ENCODE measurements around the gene RADIL. TPM values are rescaled to one million over a fixed set of nuclear protein-coding genes. Genes with fewer than 3 reads are reported as not detected.
"Not testable (repeated sequence)": the region's sequence is repeated elsewhere in the genome, so short reads cannot be mapped to it uniquely, and the experiment has no call there.

The RADIL gene
- total RNA-seq, 2 experiments from 2014 or later, result 0.50 to 0.82 TPM

DNA sequence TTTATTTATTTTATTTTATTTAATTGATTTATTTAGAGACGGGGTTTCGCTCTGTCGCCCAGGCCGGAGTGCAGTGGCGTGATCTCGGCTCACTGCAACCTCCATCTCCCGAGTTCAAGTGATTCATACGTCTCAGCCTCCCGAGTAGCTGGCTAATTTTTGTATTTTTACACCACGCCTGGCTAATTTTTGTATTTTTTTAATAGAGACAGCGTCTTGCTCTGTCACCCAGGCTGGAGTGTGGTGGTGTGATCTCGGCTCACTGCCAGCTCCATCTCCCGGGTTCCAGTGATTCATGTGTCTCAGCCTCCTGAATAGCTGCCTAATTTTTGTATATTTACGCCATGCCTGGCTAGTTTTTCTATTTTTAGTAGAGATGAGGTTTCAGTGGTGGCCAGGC is 73.8 kb downstream of the RADIL start:
- Mint-ChIP-seq H3K27me3 (ENCODE audit: low read depth) (peaks cover 35% of the 10 kb centered on the region), H3K4me3 (no peak overlapping the region), H3K9me3 (ENCODE audit: insufficient read depth) (no peaks in the 10 kb centered on the region), H3K36me3 (ENCODE audit: low read depth) (peaks cover 2% of the 10 kb centered on the region), H3K4me1 (ENCODE audit: low read depth) (peaks cover 7% of the 10 kb centered on the region), H3K27ac (no peak overlapping the region)
- ChIA-PET CTCF (interaction anchor here (0.9 to 1.0 kb wide), 3 partner anchors 13 to 164 kb away, joined by 3 read pairs; partner anchors contain the start of gene RADIL), POLR2A (interaction anchor here (1.0 kb wide), 1 partner anchor 12 kb away, joined by 3 read pairs; no protein-coding TSS in a partner anchor)
- ATAC-seq (no peak), DNase-seq (no peak)

DNA sequence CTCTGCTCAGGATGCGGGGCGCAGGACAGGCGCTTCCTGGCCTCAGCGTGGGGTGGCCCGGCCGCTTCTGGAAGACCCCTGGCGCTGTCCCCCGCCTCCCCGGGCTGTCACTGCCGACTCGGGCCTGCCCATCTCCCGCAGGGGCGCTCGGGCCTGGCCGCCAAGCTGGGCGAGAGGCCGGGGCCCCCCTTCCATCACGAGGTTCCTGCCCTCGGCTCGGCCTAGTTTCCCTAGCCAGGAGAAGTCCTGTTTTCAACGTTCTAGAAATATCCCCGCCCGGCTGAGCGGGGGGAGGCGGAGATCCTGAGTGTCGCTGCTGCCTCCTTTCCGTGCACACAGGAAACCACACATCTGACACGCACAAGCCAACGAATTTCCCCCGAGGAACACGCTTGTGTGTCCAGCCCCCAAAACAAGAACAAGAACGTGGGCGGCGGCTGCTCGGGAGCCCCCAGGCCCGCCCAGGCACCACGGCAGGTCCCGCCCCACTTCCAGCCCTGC is 74.4 kb downstream of the RADIL start:
- CTCF ChIA-PET, result interaction anchor here (0.9 to 1.0 kb wide), 3 partner anchors 12 to 165 kb away, joined by 3 read pairs; partner anchors contain the start of gene RADIL
- H3K4me1 Mint-ChIP-seq (ENCODE audit: low read depth), result peaks cover 7% of the 10 kb centered on the region
- peak; percentile 75 for ATAC-seq
- POLR2A ChIA-PET, result interaction anchor here (1.0 kb wide), 1 partner anchor 11 kb away, joined by 3 read pairs; no protein-coding TSS in a partner anchor
- DNase-seq, result peak; percentile 40
- peaks cover 2% of the 10 kb centered on the region for H3K36me3 Mint-ChIP-seq (ENCODE audit: low read depth)
- peaks cover 33% of the 10 kb centered on the region for H3K27me3 Mint-ChIP-seq (ENCODE audit: low read depth)
- H3K27ac Mint-ChIP-seq, result no peak overlapping the region
- H3K9me3 Mint-ChIP-seq (ENCODE audit: insufficient read depth), result no peaks in the 10 kb centered on the region
- peak overlapping the region; percentile 34 for H3K4me3 Mint-ChIP-seq

DNA sequence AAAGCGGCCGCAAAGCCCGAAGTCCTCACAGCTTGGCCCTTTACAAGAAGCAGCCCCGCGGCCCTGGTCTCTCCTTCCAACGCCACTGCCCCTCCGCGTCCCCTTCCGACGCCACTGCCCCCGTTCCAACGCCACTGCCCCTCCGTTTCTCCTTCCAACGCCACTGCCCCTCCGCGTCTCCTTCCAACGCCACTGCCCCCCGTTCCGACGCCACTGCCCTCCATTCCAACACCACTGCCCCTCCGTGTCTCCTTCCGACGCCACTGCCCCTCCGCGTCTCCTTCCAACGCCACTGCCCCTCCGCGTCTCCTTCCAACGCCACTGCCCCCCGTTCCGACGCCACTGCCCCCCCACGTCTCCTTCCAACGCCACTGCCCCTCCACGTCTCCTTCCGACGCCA is 75.0 kb downstream of the RADIL start:
- H3K27me3 Mint-ChIP-seq (ENCODE audit: low read depth), result peaks cover 30% of the 10 kb centered on the region
- H3K36me3 Mint-ChIP-seq (ENCODE audit: low read depth), result peaks cover 2% of the 10 kb centered on the region
- peaks cover 7% of the 10 kb centered on the region for H3K4me1 Mint-ChIP-seq (ENCODE audit: low read depth)
- ATAC-seq (no peak), DNase-seq (no peak)
- ChIA-PET CTCF (interaction anchor here (1.0 kb wide), 1 partner anchor 10 kb away, joined by 4 read pairs; no protein-coding TSS in a partner anchor), POLR2A (no interaction called here)
- H3K9me3 Mint-ChIP-seq (ENCODE audit: insufficient read depth), result no peaks in the 10 kb centered on the region
- no peak overlapping the region for H3K27ac Mint-ChIP-seq
- H3K4me3 Mint-ChIP-seq, result no peak overlapping the region

DNA sequence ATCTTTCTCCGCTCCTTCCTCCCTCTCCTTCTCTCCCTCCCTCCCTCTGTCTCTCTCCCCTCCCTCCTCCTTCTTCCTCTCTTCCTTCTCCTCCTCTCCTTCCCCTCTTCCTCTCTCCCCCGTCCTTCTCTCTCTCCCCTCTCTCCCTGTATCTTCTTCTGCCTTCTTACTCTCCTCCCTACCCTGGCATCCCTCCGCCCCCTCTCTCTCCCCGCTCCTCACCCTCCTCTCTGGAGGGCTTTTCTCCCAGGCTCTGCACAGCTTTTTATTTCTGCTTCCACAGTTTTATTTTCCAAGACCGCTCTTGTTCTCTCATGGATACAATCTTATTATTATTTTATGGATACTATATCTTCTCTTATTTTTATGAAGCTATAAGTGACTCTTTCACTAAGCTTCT is 75.5 kb downstream of the RADIL start:
- no peak overlapping the region for H3K27ac Mint-ChIP-seq
- H3K36me3 Mint-ChIP-seq (ENCODE audit: low read depth), result peaks cover 2% of the 10 kb centered on the region
- H3K9me3 Mint-ChIP-seq (ENCODE audit: insufficient read depth), result no peaks in the 10 kb centered on the region
- DNase-seq, result no peak
- ATAC-seq, result no peak
- H3K4me1 Mint-ChIP-seq (ENCODE audit: low read depth), result peaks cover 7% of the 10 kb centered on the region
- peaks cover 29% of the 10 kb centered on the region for H3K27me3 Mint-ChIP-seq (ENCODE audit: low read depth)
- no peak overlapping the region for H3K4me3 Mint-ChIP-seq
- CTCF ChIA-PET, result interaction anchor here (1.0 kb wide), 1 partner anchor 10 kb away, joined by 4 read pairs; no protein-coding TSS in a partner anchor
- POLR2A ChIA-PET, result no interaction called here

DNA sequence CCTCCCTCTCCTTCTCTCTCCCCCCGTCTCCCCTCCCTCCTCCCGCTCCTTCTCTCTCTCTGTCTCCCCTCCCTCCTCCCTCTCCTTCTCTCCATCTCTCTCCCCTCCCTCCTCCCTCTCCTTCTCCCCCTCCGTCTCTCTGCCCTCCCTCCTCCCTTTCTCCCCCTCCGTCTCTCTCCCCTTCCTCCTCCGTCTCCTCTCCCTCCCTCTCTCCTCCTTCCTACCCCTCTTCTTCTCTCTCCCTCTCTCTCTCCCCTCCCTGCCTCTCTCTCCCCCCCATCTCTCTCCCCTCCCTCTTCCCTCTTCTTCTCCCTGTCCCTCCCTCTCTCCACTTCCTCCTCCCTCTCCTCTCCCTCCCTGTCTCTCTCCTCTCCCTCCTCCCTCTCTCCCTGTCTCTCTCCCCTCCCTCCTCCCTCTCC is 75.9 kb downstream of the RADIL start:
- ChIA-PET CTCF (interaction anchor here (1.0 kb wide), 1 partner anchor 9 kb away, joined by 4 read pairs; no protein-coding TSS in a partner anchor), POLR2A (no interaction called here)
- no peak overlapping the region for H3K27ac Mint-ChIP-seq
- H3K27me3 Mint-ChIP-seq (ENCODE audit: low read depth), result peaks cover 25% of the 10 kb centered on the region
- peaks cover under 1% of the 10 kb centered on the region for H3K36me3 Mint-ChIP-seq (ENCODE audit: low read depth)
- peaks cover 7% of the 10 kb centered on the region for H3K4me1 Mint-ChIP-seq (ENCODE audit: low read depth)
- DNase-seq, result no peak
- no peak overlapping the region for H3K4me3 Mint-ChIP-seq
- no peaks in the 10 kb centered on the region for H3K9me3 Mint-ChIP-seq (ENCODE audit: insufficient read depth)
- ATAC-seq, result no peak

DNA sequence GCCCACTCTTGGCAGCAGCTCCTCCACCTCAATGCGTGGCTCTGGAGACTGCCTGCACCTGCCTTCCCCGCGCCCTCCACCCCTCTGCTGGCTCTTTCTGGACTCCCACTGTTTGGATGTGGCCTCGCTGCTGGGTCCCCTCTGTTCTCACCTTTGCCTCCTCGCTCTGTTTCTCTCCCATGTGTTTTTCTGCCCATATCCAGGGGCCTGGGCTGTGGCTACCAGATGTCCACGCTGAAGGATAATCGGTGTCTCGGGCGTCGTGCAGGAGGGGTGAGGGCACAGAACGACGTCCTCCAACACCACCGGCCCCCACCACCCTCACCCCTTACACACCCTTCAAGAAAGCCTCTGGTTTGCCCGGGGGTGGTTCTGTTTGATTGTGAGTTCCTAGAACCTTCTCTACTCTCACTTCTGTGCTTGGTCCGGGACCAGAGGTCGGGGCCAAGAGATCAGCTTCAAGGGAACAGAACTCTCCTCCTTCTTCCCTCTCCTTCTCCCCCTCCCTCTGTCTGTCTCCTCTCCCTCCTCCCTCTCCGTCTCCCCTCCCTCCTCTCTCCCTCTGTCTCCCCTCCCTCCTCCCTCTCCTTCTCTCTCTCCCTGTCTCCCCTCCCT is 76.4 kb downstream of the RADIL start:
- Mint-ChIP-seq H3K9me3 (ENCODE audit: insufficient read depth) (no peaks in the 10 kb centered on the region), H3K4me3 (no peak overlapping the region), H3K36me3 (ENCODE audit: low read depth) (no peaks in the 10 kb centered on the region), H3K27me3 (ENCODE audit: low read depth) (peaks cover 23% of the 10 kb centered on the region), H3K27ac (no peak overlapping the region), H3K4me1 (ENCODE audit: low read depth) (peaks cover 7% of the 10 kb centered on the region)
- DNase-seq, result no peak
- CTCF ChIA-PET, result interaction anchor here (0.6 kb wide), 1 partner anchor 9 kb away, joined by 3 read pairs; no protein-coding TSS in a partner anchor
- POLR2A ChIA-PET, result no interaction called here
- no peak for ATAC-seq

DNA sequence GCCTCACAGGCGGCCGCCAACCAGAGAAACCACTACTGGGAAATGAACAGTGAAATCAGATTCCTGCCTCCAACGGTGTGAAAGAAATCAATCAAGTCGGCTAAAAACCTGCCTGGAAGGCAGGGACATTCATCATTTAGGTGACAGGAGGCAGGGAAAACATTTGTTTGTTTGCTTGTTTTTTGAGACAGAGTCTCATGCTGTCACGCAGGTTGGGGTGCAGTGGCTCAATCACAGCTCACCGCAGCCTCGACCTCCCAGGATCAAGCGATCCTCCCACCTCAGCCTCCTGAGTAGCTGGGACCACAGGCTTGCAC is 77.6 kb downstream of the RADIL start:
- ATAC-seq (no peak), DNase-seq (no peak)
- ChIA-PET CTCF (no interaction called here), POLR2A (interaction anchor here (0.5 kb wide), 1 partner anchor 50 kb away, joined by 3 read pairs; no protein-coding TSS in a partner anchor)
- Mint-ChIP-seq H3K4me3 (no peak overlapping the region), H3K9me3 (ENCODE audit: insufficient read depth) (no peaks in the 10 kb centered on the region), H3K27ac (no peak overlapping the region), H3K4me1 (ENCODE audit: low read depth) (peaks cover 7% of the 10 kb centered on the region), H3K27me3 (ENCODE audit: low read depth) (peaks cover 23% of the 10 kb centered on the region), H3K36me3 (ENCODE audit: low read depth) (no peaks in the 10 kb centered on the region)

DNA sequence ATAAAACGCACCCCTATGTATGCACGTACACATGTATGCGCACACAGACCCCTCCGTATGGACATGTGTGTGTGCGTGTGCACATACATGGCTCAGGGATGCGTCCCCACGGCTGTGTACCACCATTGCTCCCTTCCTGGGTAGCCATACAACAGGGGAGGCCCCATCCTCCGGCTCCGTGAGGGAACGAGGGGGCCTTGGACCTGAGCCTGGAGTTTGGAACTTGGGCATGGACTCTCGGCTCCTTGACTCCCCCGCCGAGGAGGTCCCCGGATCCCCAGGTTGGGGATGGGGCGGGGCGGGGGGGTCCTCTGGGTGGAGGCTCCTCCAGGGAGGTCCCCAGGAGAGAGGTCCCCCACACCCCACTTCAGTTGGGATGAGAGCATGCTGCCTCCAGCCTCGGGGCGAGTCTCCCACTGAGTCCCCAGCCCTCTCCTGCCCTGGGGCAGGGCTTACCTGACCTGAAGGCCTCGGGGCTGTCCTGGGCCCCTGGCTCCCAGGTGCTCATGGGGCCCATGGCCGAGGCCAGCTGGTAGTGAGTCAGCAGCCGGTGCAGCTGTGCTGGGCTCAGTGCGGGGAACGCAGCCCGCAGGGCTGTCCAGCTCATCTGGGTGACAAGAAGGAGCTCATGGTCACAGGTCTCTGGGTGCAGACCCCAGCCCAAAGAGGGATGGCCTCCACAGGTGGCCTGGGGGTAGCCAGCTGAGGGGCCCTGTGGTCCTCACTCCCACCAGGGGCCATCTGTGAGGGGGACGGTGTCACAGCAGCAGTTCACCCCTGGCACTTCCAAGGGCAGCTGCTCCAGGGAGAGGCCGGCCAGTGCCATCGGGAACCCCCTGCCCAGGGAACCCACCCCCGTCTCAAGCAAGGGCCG is 78.2 kb downstream of the RADIL start:
- Mint-ChIP-seq H3K36me3 (ENCODE audit: low read depth) (no peaks in the 10 kb centered on the region), H3K4me1 (ENCODE audit: low read depth) (peaks cover 4% of the 10 kb centered on the region), H3K4me3 (no peak overlapping the region), H3K27me3 (ENCODE audit: low read depth) (peaks cover 21% of the 10 kb centered on the region), H3K27ac (no peak overlapping the region), H3K9me3 (ENCODE audit: insufficient read depth) (no peaks in the 10 kb centered on the region)
- DNase-seq (no peak), ATAC-seq (no peak)
- ChIA-PET POLR2A (interaction anchor here (0.5 kb wide), 1 partner anchor 50 kb away, joined by 3 read pairs; no protein-coding TSS in a partner anchor), CTCF (no interaction called here)

DNA sequence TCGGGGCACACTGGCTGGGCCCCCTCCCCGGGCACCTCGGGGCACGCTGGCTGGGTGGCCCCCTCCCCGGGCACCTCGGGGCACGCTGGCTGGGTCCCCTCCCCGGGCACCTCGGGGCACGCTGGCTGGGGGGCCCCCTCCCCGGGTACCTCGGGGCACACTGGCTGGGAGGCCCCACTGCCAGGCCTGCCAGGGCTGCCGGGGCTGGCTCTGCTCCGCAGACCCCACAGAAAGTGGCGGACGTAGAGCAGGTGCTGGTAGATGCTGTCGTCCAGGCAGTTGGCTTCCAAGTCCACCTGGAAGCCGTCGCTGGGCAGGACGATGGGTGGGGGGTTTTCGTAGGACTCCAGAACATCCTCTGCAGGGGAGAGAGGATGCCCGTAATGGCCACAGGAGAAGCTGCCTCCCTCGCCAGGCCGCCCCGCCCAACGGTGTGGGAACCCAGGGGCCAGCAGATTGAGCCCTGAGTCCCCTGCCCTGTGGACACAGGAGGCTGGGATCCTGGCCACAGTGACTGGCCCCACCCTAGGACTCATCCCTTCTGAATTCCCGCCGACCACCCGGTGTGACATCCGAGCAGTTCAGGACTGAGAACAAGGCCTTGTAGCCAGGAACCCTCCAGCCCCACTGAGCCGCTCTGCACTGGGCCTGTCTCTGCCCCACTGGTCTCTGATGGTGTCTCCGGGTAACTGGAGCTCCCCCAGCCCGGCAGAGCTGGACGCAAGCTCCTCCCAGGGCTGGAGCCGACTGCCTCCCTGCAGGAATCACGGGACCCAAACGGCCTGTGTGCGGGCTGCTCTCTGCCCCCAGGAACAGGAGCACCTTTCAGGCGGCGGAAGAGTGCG is 79.9 kb downstream of the RADIL start:
- Mint-ChIP-seq H3K4me3 (no peak overlapping the region), H3K4me1 (ENCODE audit: low read depth) (no peaks in the 10 kb centered on the region), H3K9me3 (ENCODE audit: insufficient read depth) (no peaks in the 10 kb centered on the region), H3K27ac (no peak overlapping the region), H3K27me3 (ENCODE audit: low read depth) (peaks cover 16% of the 10 kb centered on the region), H3K36me3 (ENCODE audit: low read depth) (no peaks in the 10 kb centered on the region)
- ChIA-PET CTCF (no interaction called here), POLR2A (no interaction called here)
- ATAC-seq (no peak), DNase-seq (no peak)

DNA sequence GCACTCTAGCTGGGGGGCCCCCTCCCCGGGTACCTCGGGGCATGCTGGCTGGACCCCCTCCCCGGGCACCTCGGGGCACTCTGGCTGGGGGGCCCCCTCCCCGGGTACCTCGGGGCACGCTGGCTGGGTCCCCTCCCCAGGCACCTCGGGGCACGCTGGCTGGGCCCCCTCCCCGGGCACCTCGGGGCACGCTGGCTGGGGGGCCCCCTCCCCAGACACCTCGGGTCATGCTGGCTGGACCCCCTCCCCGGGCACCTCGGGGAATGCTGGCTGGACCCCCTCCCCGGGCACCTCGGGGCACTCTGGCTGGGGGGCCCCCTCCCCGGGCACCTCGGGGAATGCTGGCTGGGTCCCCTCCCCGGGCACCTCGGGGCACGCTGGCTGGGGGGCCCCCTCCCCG is 80.9 kb downstream of the RADIL start:
- H3K27ac Mint-ChIP-seq; H3K4me1 Mint-ChIP-seq (ENCODE audit: low read depth); ATAC-seq; DNase-seq; H3K27me3 Mint-ChIP-seq (ENCODE audit: low read depth); H3K4me3 Mint-ChIP-seq; H3K36me3 Mint-ChIP-seq (ENCODE audit: low read depth); H3K9me3 Mint-ChIP-seq (ENCODE audit: insufficient read depth); POLR2A ChIA-PET; CTCF ChIA-PET: not testable (repeated sequence)

DNA sequence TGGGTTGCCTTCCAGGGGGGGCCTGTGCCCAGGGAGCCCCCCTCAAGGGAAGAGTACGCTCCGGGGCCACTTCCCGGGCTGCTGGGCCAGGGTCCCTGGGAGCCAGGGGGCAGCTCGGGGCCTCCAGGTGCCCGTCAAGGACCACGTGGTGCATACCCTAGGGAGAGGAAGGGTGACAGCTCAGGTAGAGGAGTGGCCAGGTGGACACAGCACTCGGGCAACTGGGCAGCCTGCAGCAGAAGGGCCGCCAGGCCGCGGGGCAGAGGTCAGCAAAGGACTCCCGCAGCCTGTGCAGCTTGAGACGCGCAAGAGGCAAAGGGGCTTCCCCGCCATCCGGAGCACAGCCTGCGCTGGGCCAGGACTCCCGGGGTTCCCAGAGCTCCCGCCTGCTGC is 81.7 kb downstream of the RADIL start:
- POLR2A ChIA-PET, result no interaction called here
- CTCF ChIA-PET, result no interaction called here
- DNase-seq (no peak), ATAC-seq (no peak)
- no peaks in the 10 kb centered on the region for H3K36me3 Mint-ChIP-seq (ENCODE audit: low read depth)
- no peak overlapping the region for H3K27ac Mint-ChIP-seq
- peaks cover 4% of the 10 kb centered on the region for H3K27me3 Mint-ChIP-seq (ENCODE audit: low read depth)
- H3K4me1 Mint-ChIP-seq (ENCODE audit: low read depth), result no peaks in the 10 kb centered on the region
- no peaks in the 10 kb centered on the region for H3K9me3 Mint-ChIP-seq (ENCODE audit: insufficient read depth)
- no peak overlapping the region for H3K4me3 Mint-ChIP-seq
